Mucosa of stomach (tissue), 1 donor: ENCODE data around the gene TMA7.
"Not testable (repeated sequence)": the region's sequence is repeated elsewhere in the genome, so short reads cannot be mapped to it uniquely, and the experiment has no call there.

ENCODE experiments used
- H3K27me3 ChIP-seq: one replicate; pipeline ENCODE4 v1.7.0; 2013; ENCODE audit warnings: mild to moderate bottlenecking, low read length; ENCODE audit not compliant: control insufficient read depth, insufficient read depth
- H3K36me3 ChIP-seq: one replicate; pipeline ENCODE4 v1.7.0; 2013; ENCODE audit warnings: low read length; ENCODE audit not compliant: control insufficient read depth, insufficient read depth
- H3K4me1 ChIP-seq: one replicate; pipeline ENCODE4 v1.7.0; 2013; ENCODE audit warnings: mild to moderate bottlenecking, low read length; ENCODE audit not compliant: control insufficient read depth, insufficient read depth
- H3K4me3 ChIP-seq: one replicate; pipeline ENCODE4 v1.7.0; 2013; ENCODE audit warnings: low read length
- H3K9ac ChIP-seq: one replicate; pipeline ENCODE4 v1.7.0; 2013; ENCODE audit warnings: mild to moderate bottlenecking, low read length, moderate library complexity
- H3K9me3 ChIP-seq: one replicate; pipeline ENCODE4 v1.7.0; 2013; ENCODE audit warnings: mild to moderate bottlenecking, low read length, moderate library complexity; ENCODE audit not compliant: control insufficient read depth
- donor health status: Pancreatic carcinoma.

TMA7 gene

GRCh38 chr3:48480891-48481290 lies 40.8 kb downstream of the TMA7 start:
- H3K9ac ChIP-seq, H3K4me3 ChIP-seq, H3K4me1 ChIP-seq, H3K9me3 ChIP-seq, H3K36me3 ChIP-seq, H3K27me3 ChIP-seq: not testable (repeated sequence)

- H3K9me3 ChIP-seq, H3K36me3 ChIP-seq, H3K4me1 ChIP-seq, H3K27me3 ChIP-seq, H3K4me3 ChIP-seq, H3K9ac ChIP-seq: not testable (repeated sequence)
Measured at GRCh38 chr3:48482822-48483221, 42.8 kb downstream of the TMA7 start.

- no peaks in the 10 kb centered on the region for H3K36me3 ChIP-seq
- H3K9me3 ChIP-seq, result no peaks in the 10 kb centered on the region
- H3K9ac ChIP-seq, result no peak overlapping the region
- H3K4me3 ChIP-seq, result no peak overlapping the region
- no peaks in the 10 kb centered on the region for H3K27me3 ChIP-seq
- H3K4me1 ChIP-seq, result no peaks in the 10 kb centered on the region
Measured at GRCh38 chr3:48486952-48487351, 46.9 kb downstream of the TMA7 start.

- Histone ChIP-seq H3K9ac (no peak overlapping the region), H3K4me3 (no peak overlapping the region), H3K4me1 (no peaks in the 10 kb centered on the region), H3K9me3 (no peaks in the 10 kb centered on the region), H3K36me3 (no peaks in the 10 kb centered on the region), H3K27me3 (no peaks in the 10 kb centered on the region)
Measured at GRCh38 chr3:48492461-48493202, 52.6 kb downstream of the TMA7 start.

- Histone ChIP-seq H3K27me3 (no peaks in the 10 kb centered on the region), H3K36me3 (no peaks in the 10 kb centered on the region), H3K4me3 (no peak overlapping the region), H3K4me1 (no peaks in the 10 kb centered on the region), H3K9me3 (no peaks in the 10 kb centered on the region), H3K9ac (no peak overlapping the region)
Measured at GRCh38 chr3:48493203-48493501, 53.1 kb downstream of the TMA7 start.
